NT2/D1 (cell line): ENCODE results near the gene TEX19.

Experiments used
- SUZ12 ChIP-seq: IDR thresholded peaks from 2 replicates; pipeline ENCODE4 v1.6.1; 2011; ENCODE audit not compliant: insufficient read length, insufficient read depth; ENCODE audit errors: extremely low read depth
- YY1 ChIP-seq: IDR thresholded peaks from 2 replicates; pipeline ENCODE4 v1.6.1; 2011; ENCODE audit not compliant: insufficient read length, insufficient read depth

DNA sequence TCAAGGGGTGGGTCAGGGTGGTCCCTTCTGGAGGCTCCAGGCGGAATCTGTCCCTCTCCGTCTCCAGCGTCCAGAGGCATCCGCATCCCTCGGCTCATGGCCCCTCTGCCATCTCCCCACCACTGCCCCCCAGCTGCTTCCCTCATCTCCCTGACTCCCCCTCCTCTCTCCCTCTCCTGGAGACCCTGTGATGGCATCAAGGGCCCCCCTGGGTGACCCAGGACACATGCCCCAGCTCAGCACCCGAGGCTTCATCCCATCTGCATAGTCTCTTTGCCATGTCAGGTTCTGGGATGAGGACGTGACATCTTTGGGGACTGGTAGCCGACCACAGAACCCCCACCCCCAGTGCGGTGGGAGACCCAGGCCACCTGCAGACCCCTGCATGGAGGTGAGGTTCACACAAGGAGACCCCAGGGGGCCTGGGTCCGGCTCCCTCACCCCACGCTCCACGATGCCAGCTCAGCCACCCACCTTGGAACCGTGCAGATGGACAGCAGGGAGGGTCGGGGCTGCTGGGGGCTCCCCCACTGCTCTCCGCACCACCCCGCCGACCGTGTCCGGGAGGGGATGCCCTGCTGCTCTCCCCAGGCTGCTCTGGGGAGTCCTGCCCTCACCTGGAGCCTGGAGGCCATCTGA lies 29.2 kb upstream of the TEX19 start:
- TF ChIP-seq YY1 (no peak), SUZ12 (no peak)
